ENCODE data around the gene GLCE.
A peak's percentile ranks its signal among the peaks of the same experiment; 100 is the strongest.

GLCE gene
- 5.9 to 21.6 (median 9.9) reads per million in 9 experiments for total RNA-seq

GRCh38 chr15:69160141-69160993 is at the start of gene GLCE:
Gene GLCE (plus strand): TSS chr15:69160635. CDS start chr15:69255807, 95,172 bp downstream.
- ATAC-seq (replicated peaks) (peak; percentile 88), DNase-seq (peak; percentile 88 to 90 (median 89))
- Mint-ChIP-seq H3K9me3 (no peaks in the 10 kb centered on the region), H3K27me3 (peaks cover 6 to 9% of the 10 kb centered on the region in 2 donors), H3K27ac (peak within 1 kb of the TSS; percentile 93 to 95), H3K4me3 (peak within 1 kb of the TSS; percentile 97 to 99), H3K36me3 (ENCODE audit: insufficient read depth) (peaks cover 12% of the 10 kb centered on the region), H3K4me1 (ENCODE audit: low read depth in 2 of 2) (peaks cover 13 to 25% of the 10 kb centered on the region in 2 donors)

- peaks cover 42 to 64% of the 10 kb centered on the region in 2 donors for H3K27me3 Mint-ChIP-seq
- ATAC-seq (replicated peaks) (no peak), DNase-seq (no peak)
- no peak overlapping the region for H3K27ac Mint-ChIP-seq
- H3K36me3 Mint-ChIP-seq (ENCODE audit: insufficient read depth), result no peaks in the 10 kb centered on the region
- peaks cover 9% of the 10 kb centered on the region in 2 donors for H3K4me1 Mint-ChIP-seq (ENCODE audit: low read depth in 2 of 2)
- H3K9me3 Mint-ChIP-seq, result no peaks in the 10 kb centered on the region
- H3K4me3 Mint-ChIP-seq, result no peak overlapping the region
These were observed 46.0 kb upstream of the GLCE start for GRCh38 chr15:69114331-69114928.

GRCh38 chr15:69115031-69115430 is 45.4 kb upstream of the GLCE start:
- Mint-ChIP-seq H3K27ac (no peak overlapping the region), H3K4me3 (no peak overlapping the region)
- no peak for DNase-seq

GRCh38 chr15:69116391-69116790 is 44.0 kb upstream of the GLCE start:
- peaks cover 9% of the 10 kb centered on the region in 2 donors for H3K4me1 Mint-ChIP-seq (ENCODE audit: low read depth in 2 of 2)
- H3K27ac Mint-ChIP-seq, result no peak overlapping the region
- no peak for ATAC-seq (replicated peaks)
- no peak overlapping the region for H3K4me3 Mint-ChIP-seq
- no peaks in the 10 kb centered on the region for H3K9me3 Mint-ChIP-seq
- peaks cover 44 to 70% of the 10 kb centered on the region in 2 donors for H3K27me3 Mint-ChIP-seq
- no peak for DNase-seq
- H3K36me3 Mint-ChIP-seq (ENCODE audit: insufficient read depth), result no peaks in the 10 kb centered on the region

More at GRCh38 chr15:69115031-69115430, 45.4 kb upstream of the GLCE start:
- peaks cover 9% of the 10 kb centered on the region in 2 donors for H3K4me1 Mint-ChIP-seq (ENCODE audit: low read depth in 2 of 2)
- ATAC-seq (replicated peaks), result no peak
- H3K27me3 Mint-ChIP-seq, result peaks cover 42 to 68% of the 10 kb centered on the region in 2 donors
- no peaks in the 10 kb centered on the region for H3K9me3 Mint-ChIP-seq
- H3K36me3 Mint-ChIP-seq (ENCODE audit: insufficient read depth), result no peaks in the 10 kb centered on the region

GRCh38 chr15:69117431-69117871 is 43.0 kb upstream of the GLCE start:
- DNase-seq (no peak), ATAC-seq (replicated peaks) (no peak)
- Mint-ChIP-seq H3K9me3 (no peaks in the 10 kb centered on the region), H3K27me3 (peaks cover 49 to 77% of the 10 kb centered on the region in 2 donors), H3K4me1 (ENCODE audit: low read depth in 2 of 2) (peaks cover 9% of the 10 kb centered on the region in 2 donors), H3K36me3 (ENCODE audit: insufficient read depth) (no peaks in the 10 kb centered on the region), H3K27ac (no peak overlapping the region), H3K4me3 (no peak overlapping the region)

- ATAC-seq (replicated peaks) (no peak), DNase-seq (no peak)
- peaks cover 9% of the 10 kb centered on the region in 2 donors for H3K4me1 Mint-ChIP-seq (ENCODE audit: low read depth in 2 of 2)
- H3K4me3 Mint-ChIP-seq, result no peak overlapping the region
- H3K9me3 Mint-ChIP-seq, result no peaks in the 10 kb centered on the region
- H3K36me3 Mint-ChIP-seq (ENCODE audit: insufficient read depth), result no peaks in the 10 kb centered on the region
- H3K27me3 Mint-ChIP-seq, result peaks cover 49 to 76% of the 10 kb centered on the region in 2 donors
- no peak overlapping the region for H3K27ac Mint-ChIP-seq
These were observed 42.3 kb upstream of the GLCE start for GRCh38 chr15:69118089-69118488.

GRCh38 chr15:69119001-69119400 is 41.4 kb upstream of the GLCE start:
- H3K36me3 Mint-ChIP-seq (ENCODE audit: insufficient read depth), result no peaks in the 10 kb centered on the region
- no peaks in the 10 kb centered on the region for H3K9me3 Mint-ChIP-seq
- H3K4me1 Mint-ChIP-seq (ENCODE audit: low read depth in 2 of 2), result peaks cover 5 to 7% of the 10 kb centered on the region in 2 donors
- no peak for ATAC-seq (replicated peaks)
- H3K4me3 Mint-ChIP-seq, result no peak overlapping the region
- no peak for DNase-seq
- peaks cover 41 to 67% of the 10 kb centered on the region in 2 donors for H3K27me3 Mint-ChIP-seq
- H3K27ac Mint-ChIP-seq, result no peak overlapping the region

- H3K9me3 Mint-ChIP-seq, result no peaks in the 10 kb centered on the region
- H3K4me3 Mint-ChIP-seq, result no peak overlapping the region
These were observed 40.6 kb upstream of the GLCE start for GRCh38 chr15:69119683-69120395.

GRCh38 chr15:69120732-69121131 is 39.7 kb upstream of the GLCE start:
- DNase-seq (no peak), ATAC-seq (replicated peaks) (no peak)
- Mint-ChIP-seq H3K27ac (no peak overlapping the region), H3K4me3 (no peak overlapping the region), H3K4me1 (ENCODE audit: low read depth in 2 of 2) (no peaks in the 10 kb centered on the region), H3K9me3 (no peaks in the 10 kb centered on the region), H3K36me3 (ENCODE audit: insufficient read depth) (no peaks in the 10 kb centered on the region), H3K27me3 (peaks cover 24 to 50% of the 10 kb centered on the region in 2 donors)

More at GRCh38 chr15:69119683-69120395, 40.6 kb upstream of the GLCE start:
- Mint-ChIP-seq H3K36me3 (ENCODE audit: insufficient read depth) (no peaks in the 10 kb centered on the region), H3K4me1 (ENCODE audit: low read depth in 2 of 2) (no peaks in the 10 kb centered on the region), H3K27me3 (peaks cover 33 to 59% of the 10 kb centered on the region in 2 donors), H3K27ac (no peak overlapping the region)
- DNase-seq, result no peak
- ATAC-seq (replicated peaks), result no peak

GRCh38 chr15:69121198-69121828 is 39.1 kb upstream of the GLCE start:
- Mint-ChIP-seq H3K9me3 (no peaks in the 10 kb centered on the region), H3K4me1 (ENCODE audit: low read depth in 2 of 2) (no peaks in the 10 kb centered on the region), H3K36me3 (ENCODE audit: insufficient read depth) (no peaks in the 10 kb centered on the region), H3K4me3 (no peak overlapping the region), H3K27me3 (peaks cover 20 to 44% of the 10 kb centered on the region in 2 donors), H3K27ac (no peak overlapping the region)
- DNase-seq, result no peak
- ATAC-seq (replicated peaks), result no peak

GRCh38 chr15:69125236-69125635 is 35.2 kb upstream of the GLCE start:
- H3K9me3 Mint-ChIP-seq, result no peaks in the 10 kb centered on the region
- H3K27me3 Mint-ChIP-seq, result peaks cover 8 to 9% of the 10 kb centered on the region in 2 donors
- no peaks in the 10 kb centered on the region for H3K4me1 Mint-ChIP-seq (ENCODE audit: low read depth in 2 of 2)
- no peak overlapping the region for H3K4me3 Mint-ChIP-seq
- H3K27ac Mint-ChIP-seq, result no peak overlapping the region
- ATAC-seq (replicated peaks) (no peak), DNase-seq (no peak)
- no peaks in the 10 kb centered on the region for H3K36me3 Mint-ChIP-seq (ENCODE audit: insufficient read depth)

- Mint-ChIP-seq H3K36me3 (ENCODE audit: insufficient read depth) (no peaks in the 10 kb centered on the region), H3K4me1 (ENCODE audit: low read depth in 2 of 2) (no peaks in the 10 kb centered on the region), H3K27ac (no peak overlapping the region), H3K27me3 (peaks cover 8 to 9% of the 10 kb centered on the region in 2 donors), H3K9me3 (no peaks in the 10 kb centered on the region), H3K4me3 (no peak overlapping the region)
- ATAC-seq (replicated peaks) (no peak), DNase-seq (no peak)
These were observed 34.4 kb upstream of the GLCE start for GRCh38 chr15:69126054-69126469.

GRCh38 chr15:69127306-69127705 is 33.1 kb upstream of the GLCE start:
- Mint-ChIP-seq H3K27ac (peak overlapping the region in 1 of 2 donors; percentile 82), H3K4me1 (ENCODE audit: low read depth in 2 of 2) (no peaks in the 10 kb centered on the region), H3K9me3 (no peaks in the 10 kb centered on the region), H3K27me3 (no peaks in the 10 kb centered on the region), H3K4me3 (no peak overlapping the region), H3K36me3 (ENCODE audit: insufficient read depth) (no peaks in the 10 kb centered on the region)
- DNase-seq (no peak), ATAC-seq (replicated peaks) (no peak)
